Liver (tissue), 9 donors: Measurements from ENCODE around the gene CPLANE2. TPM values are rescaled to one million over a fixed set of nuclear protein-coding genes. Genes with fewer than 3 reads are reported as not detected.

Source experiments
- DNase-seq: peaks from one replicate; pipeline ENCODE4 v3.0.0-alpha.2; 2017; ENCODE audit warnings: low spot score
- H3K27ac ChIP-seq, 2 donors: one replicate each; pipeline ENCODE4 v1.7.0; 2013; ENCODE audit warnings: inconsistent platforms in 2 of 2, low read length in 2 of 2, control low read depth in 1 of 2, low read depth in 1 of 2, mild to moderate bottlenecking in 1 of 2
- H3K27me3 ChIP-seq, 4 donors: one replicate each; pipeline versions ENCODE4 v1.6.1 to v1.7.0; 2013; ENCODE audit warnings: low read length in 3 of 4, inconsistent platforms in 1 of 4, mild to moderate bottlenecking in 1 of 4, moderate library complexity in 1 of 4; ENCODE audit not compliant: control insufficient read depth in 4 of 4, insufficient read depth in 4 of 4
- H3K36me3 ChIP-seq, 4 donors: one replicate each; pipeline versions ENCODE4 v1.6.1 to v1.7.0; 2013; ENCODE audit warnings: low read length in 3 of 4, mild to moderate bottlenecking in 3 of 4, low read depth in 1 of 4, moderate library complexity in 1 of 4; ENCODE audit not compliant: control insufficient read depth in 4 of 4, insufficient read depth in 3 of 4
- H3K4me1 ChIP-seq, 4 donors: one replicate each; pipeline versions ENCODE4 v1.6.1 to v1.7.0; 2013; ENCODE audit warnings: low read length in 3 of 4, mild to moderate bottlenecking in 3 of 4, moderate library complexity in 1 of 4; ENCODE audit not compliant: control insufficient read depth in 4 of 4, insufficient read depth in 4 of 4
- H3K4me3 ChIP-seq, 3 donors: one replicate each; pipeline versions ENCODE4 v1.6.1 to v1.7.0; 2013; ENCODE audit warnings: low read length in 3 of 3, control low read depth in 1 of 3, low read depth in 1 of 3, mild to moderate bottlenecking in 1 of 3
- H3K9ac ChIP-seq, 2 donors: one replicate each; pipeline ENCODE4 v1.7.0; 2013; ENCODE audit warnings: low read length in 2 of 2, mild to moderate bottlenecking in 2 of 2, moderate library complexity in 2 of 2, control low read depth in 1 of 2, low read depth in 1 of 2
- H3K9me3 ChIP-seq, 4 donors: one replicate each; pipeline versions ENCODE4 v1.6.1 to v1.7.0; 2013; ENCODE audit warnings: low read length in 3 of 4; ENCODE audit not compliant: control insufficient read depth in 4 of 4
- FOXA1 ChIP-seq: IDR thresholded peaks from 2 replicates; pipeline ENCODE4 v1.6.1; 2016; ENCODE audit warnings: antibody characterized with exemption
- FOXA2 ChIP-seq: IDR thresholded peaks from 2 replicates; pipeline ENCODE4 v1.6.1; 2016; ENCODE audit warnings: antibody characterized with exemption
- GABPA ChIP-seq, 2 donors: IDR thresholded peaks in 1 of 2; conservative IDR thresholded peaks in 1 of 2; 2 replicates each; pipeline ENCODE4 v1.6.1; 2016; ENCODE audit warnings: antibody characterized with exemption in 2 of 2, mild to moderate bottlenecking in 1 of 2, moderate library complexity in 1 of 2
- HNF4A ChIP-seq, 2 donors: conservative IDR thresholded peaks; 2 replicates each; pipeline ENCODE4 v1.6.1; 2016; ENCODE audit warnings: antibody characterized with exemption in 2 of 2, mild to moderate bottlenecking in 2 of 2
- HNF4G ChIP-seq: IDR thresholded peaks from 2 replicates; pipeline ENCODE4 v1.6.1; 2016; ENCODE audit warnings: antibody characterized with exemption
- NR2F2 ChIP-seq: IDR thresholded peaks from 2 replicates; pipeline ENCODE4 v1.6.1; 2016; ENCODE audit warnings: antibody characterized with exemption
- RXRA ChIP-seq, 2 donors: IDR thresholded peaks; 2 replicates each; pipeline ENCODE4 v1.6.1; 2017 to 2018; ENCODE audit warnings: antibody characterized with exemption in 2 of 2, mild to moderate bottlenecking in 1 of 2
- SP1 ChIP-seq: IDR thresholded peaks from 2 replicates; pipeline ENCODE4 v1.6.1; 2018; ENCODE audit warnings: antibody characterized with exemption, mild to moderate bottlenecking
- TAF1 ChIP-seq: conservative IDR thresholded peaks from 2 replicates; pipeline ENCODE4 v1.6.1; 2016; ENCODE audit warnings: antibody characterized with exemption, mild to moderate bottlenecking
- YY1 ChIP-seq: IDR thresholded peaks from 2 replicates; pipeline ENCODE4 v1.6.1; 2016; ENCODE audit warnings: antibody characterized with exemption, mild to moderate bottlenecking
- WGBS: extraction: QIAGEN DNeasy Blood & Tissue Kit; methylation state at CpG from one replicate; pipeline ENCODE4 v1.1.7; 2013; 5-methylcytosine and 5-hydroxymethylcytosine counted together
- polyA plus RNA-seq, 2 donors: library from polyadenylated mRNA; stranded (reverse) in 1 of 2; unstranded in 1 of 2; fragments of 200-250 nt in 1 of 2; fragments of >200 nt in 1 of 2; fragmentation: Nextera tagmentation in 1 of 2; extraction: Ambion mirVana in 1 of 2; gene quantifications; one replicate each; pipeline versions ENCODE4 v1.2.1 to v1.2.3, GENCODE V29; 2013 to 2015
- total RNA-seq, 2 donors: library from RNA; depleted of rRNA; stranded (reverse); fragments of >200 nt; gene quantifications; one replicate each; pipeline ENCODE4 v1.2.3, GENCODE V29; 2014
- TF ChIP-seq, protein P1 (sequence below): IDR thresholded peaks from 2 replicates; pipeline ENCODE4 v1.6.1; 2016; ENCODE audit warnings: antibody characterized with exemption
- TF ChIP-seq, protein P2 (sequence below): IDR thresholded peaks from 2 replicates; pipeline ENCODE4 v1.6.1; 2016; ENCODE audit warnings: antibody characterized with exemption
- TF ChIP-seq, protein P3 (sequence below): IDR thresholded peaks from 2 replicates; pipeline ENCODE4 v1.6.1; 2016; ENCODE audit warnings: antibody characterized with exemption
- TF ChIP-seq, protein P4 (sequence below): IDR thresholded peaks from 2 replicates; pipeline ENCODE4 v1.6.1; 2016; ENCODE audit warnings: antibody characterized with exemption, mild to moderate bottlenecking
- donor health status: healthy.
- donor health status: healthy.
- donor health status: healthy.
- donor health status: healthy.
- donor health status: healthy.

Gene CPLANE2
- total and polyA plus RNA-seq, 4 donors, result 0.96 to 2.7 (median 2.5) TPM

DNA sequence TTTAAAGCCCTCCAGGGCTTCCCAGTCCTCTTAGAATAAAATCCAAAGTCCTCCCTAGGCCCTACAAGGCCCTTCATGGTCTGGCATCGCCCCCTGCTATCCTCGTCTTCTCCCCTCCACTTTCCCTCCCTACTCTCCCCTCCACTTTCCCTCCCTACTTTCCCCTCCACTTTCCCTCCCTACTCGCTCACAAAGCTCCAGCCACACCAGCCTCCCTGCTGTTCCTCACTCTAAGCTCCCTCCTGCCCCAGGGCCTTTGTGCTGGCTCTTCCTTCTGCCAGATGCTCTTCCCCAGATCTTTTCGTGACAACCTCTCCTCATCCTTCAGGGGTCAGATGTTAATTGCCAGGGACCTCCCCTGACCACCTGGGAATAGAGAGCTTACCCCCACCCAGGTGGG, 37.3 kb downstream of the CPLANE2 start:
- 96% methylated on average over 4 of the region's 4 CpGs for WGBS
- Histone ChIP-seq H3K9me3 (no peaks in the 10 kb centered on the region), H3K36me3 (no peaks in the 10 kb centered on the region), H3K27ac (no peak overlapping the region), H3K27me3 (no peaks in the 10 kb centered on the region), H3K9ac (no peak overlapping the region), H3K4me1 (no peaks in the 10 kb centered on the region), H3K4me3 (no peak overlapping the region)
- TF ChIP-seq, protein P1, sequence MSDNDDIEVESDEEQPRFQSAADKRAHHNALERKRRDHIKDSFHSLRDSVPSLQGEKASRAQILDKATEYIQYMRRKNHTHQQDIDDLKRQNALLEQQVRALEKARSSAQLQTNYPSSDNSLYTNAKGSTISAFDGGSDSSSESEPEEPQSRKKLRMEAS, result no peak
- TF ChIP-seq, protein P2, sequence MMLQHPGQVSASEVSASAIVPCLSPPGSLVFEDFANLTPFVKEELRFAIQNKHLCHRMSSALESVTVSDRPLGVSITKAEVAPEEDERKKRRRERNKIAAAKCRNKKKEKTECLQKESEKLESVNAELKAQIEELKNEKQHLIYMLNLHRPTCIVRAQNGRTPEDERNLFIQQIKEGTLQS, result no peak
- TF ChIP-seq YY1, result no peak
- TF ChIP-seq GABPA (IDR thresholded peaks at IDR 0.05 in 1 of 2, conservative IDR thresholded peaks at IDR 0.05 in 1 of 2), result no peak
- TF ChIP-seq RXRA (IDR thresholded peaks at IDR 0.05), result no peak
- no peak for TF ChIP-seq FOXA1
- TF ChIP-seq HNF4A (conservative IDR thresholded peaks at IDR 0.05), result no peak
- TF ChIP-seq NR2F2, result no peak
- TF ChIP-seq, protein P3, sequence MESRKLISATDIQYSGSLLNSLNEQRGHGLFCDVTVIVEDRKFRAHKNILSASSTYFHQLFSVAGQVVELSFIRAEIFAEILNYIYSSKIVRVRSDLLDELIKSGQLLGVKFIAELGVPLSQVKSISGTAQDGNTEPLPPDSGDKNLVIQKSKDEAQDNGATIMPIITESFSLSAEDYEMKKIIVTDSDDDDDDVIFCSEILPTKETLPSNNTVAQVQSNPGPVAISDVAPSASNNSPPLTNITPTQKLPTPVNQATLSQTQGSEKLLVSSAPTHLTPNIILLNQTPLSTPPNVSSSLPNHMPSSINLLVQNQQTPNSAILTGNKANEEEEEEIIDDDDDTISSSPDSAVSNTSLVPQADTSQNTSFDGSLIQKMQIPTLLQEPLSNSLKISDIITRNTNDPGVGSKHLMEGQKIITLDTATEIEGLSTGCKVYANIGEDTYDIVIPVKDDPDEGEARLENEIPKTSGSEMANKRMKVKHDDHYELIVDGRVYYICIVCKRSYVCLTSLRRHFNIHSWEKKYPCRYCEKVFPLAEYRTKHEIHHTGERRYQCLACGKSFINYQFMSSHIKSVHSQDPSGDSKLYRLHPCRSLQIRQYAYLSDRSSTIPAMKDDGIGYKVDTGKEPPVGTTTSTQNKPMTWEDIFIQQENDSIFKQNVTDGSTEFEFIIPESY, result no peak
- TF ChIP-seq, protein P4, sequence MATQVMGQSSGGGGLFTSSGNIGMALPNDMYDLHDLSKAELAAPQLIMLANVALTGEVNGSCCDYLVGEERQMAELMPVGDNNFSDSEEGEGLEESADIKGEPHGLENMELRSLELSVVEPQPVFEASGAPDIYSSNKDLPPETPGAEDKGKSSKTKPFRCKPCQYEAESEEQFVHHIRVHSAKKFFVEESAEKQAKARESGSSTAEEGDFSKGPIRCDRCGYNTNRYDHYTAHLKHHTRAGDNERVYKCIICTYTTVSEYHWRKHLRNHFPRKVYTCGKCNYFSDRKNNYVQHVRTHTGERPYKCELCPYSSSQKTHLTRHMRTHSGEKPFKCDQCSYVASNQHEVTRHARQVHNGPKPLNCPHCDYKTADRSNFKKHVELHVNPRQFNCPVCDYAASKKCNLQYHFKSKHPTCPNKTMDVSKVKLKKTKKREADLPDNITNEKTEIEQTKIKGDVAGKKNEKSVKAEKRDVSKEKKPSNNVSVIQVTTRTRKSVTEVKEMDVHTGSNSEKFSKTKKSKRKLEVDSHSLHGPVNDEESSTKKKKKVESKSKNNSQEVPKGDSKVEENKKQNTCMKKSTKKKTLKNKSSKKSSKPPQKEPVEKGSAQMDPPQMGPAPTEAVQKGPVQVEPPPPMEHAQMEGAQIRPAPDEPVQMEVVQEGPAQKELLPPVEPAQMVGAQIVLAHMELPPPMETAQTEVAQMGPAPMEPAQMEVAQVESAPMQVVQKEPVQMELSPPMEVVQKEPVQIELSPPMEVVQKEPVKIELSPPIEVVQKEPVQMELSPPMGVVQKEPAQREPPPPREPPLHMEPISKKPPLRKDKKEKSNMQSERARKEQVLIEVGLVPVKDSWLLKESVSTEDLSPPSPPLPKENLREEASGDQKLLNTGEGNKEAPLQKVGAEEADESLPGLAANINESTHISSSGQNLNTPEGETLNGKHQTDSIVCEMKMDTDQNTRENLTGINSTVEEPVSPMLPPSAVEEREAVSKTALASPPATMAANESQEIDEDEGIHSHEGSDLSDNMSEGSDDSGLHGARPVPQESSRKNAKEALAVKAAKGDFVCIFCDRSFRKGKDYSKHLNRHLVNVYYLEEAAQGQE, result no peak
- no peak for TF ChIP-seq FOXA2
- TF ChIP-seq SP1, result no peak
- TF ChIP-seq TAF1, result no peak
- TF ChIP-seq HNF4G, result no peak
- no peak for DNase-seq

DNA sequence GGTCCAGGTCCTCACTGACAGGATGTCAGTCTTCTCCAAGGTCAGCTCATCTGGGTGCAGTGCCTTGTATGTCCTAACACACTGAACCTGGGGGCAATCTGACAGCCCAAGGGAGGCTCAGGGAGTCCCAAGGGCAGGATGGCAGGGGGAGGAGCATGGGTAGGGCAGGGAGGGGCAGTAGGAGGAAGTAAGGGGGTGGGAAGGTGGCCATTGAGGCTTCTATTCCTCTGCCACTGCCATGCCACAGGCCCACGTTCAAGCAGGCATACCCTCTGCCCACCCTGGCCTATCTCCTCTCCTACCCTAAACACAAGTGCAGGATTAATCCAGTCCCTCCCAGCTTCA, 37.9 kb downstream of the CPLANE2 start:
- no peak overlapping the region for H3K9ac ChIP-seq
- H3K27me3 ChIP-seq, result no peaks in the 10 kb centered on the region
- no peak overlapping the region for H3K4me3 ChIP-seq
- no peaks in the 10 kb centered on the region for H3K36me3 ChIP-seq
- no peak for DNase-seq
- no peak overlapping the region for H3K27ac ChIP-seq
- 72% methylated on average over 1 of the region's 1 CpG for WGBS
- no peaks in the 10 kb centered on the region for H3K4me1 ChIP-seq
- no peak for TF ChIP-seq HNF4G
- TF ChIP-seq, protein P3, result no peak
- H3K9me3 ChIP-seq, result no peaks in the 10 kb centered on the region
